ENCODE data around the gene PF4V1.

Gene PF4V1

GRCh38 chr4:73850261-73850970 is 2.7 kb upstream of the PF4V1 start:
- Histone ChIP-seq H3K36me3 (replicated peaks; ENCODE audit: low read depth, low read length) (no peaks in the 10 kb centered on the region), H3K4me1 (ENCODE audit: low read length) (no peaks in the 10 kb centered on the region), H4K20me1 (ENCODE audit: insufficient read depth, low read length) (no peaks in the 10 kb centered on the region), H3K9ac (ENCODE audit: low read length) (no peak overlapping the region), H3K27me3 (ENCODE audit: low read depth, low read length) (no peaks in the 10 kb centered on the region), H3K27ac (ENCODE audit: low read length) (no peak overlapping the region), H3K9me3 (ENCODE audit: insufficient read depth, low read length) (no peaks in the 10 kb centered on the region), H3K79me2 (ENCODE audit: low read length) (no peaks in the 10 kb centered on the region), H3K4me2 (ENCODE audit: low read length) (no peak overlapping the region), H2AFZ (ENCODE audit: low read depth, low read length) (no peak overlapping the region), H3K4me3 (ENCODE audit: low read length) (no peak overlapping the region)
- TF ChIP-seq EZH2phosphoT487 (IDR thresholded peaks at IDR 0.05; ENCODE audit: low read depth): no peak
- TF ChIP-seq, protein P1, sequence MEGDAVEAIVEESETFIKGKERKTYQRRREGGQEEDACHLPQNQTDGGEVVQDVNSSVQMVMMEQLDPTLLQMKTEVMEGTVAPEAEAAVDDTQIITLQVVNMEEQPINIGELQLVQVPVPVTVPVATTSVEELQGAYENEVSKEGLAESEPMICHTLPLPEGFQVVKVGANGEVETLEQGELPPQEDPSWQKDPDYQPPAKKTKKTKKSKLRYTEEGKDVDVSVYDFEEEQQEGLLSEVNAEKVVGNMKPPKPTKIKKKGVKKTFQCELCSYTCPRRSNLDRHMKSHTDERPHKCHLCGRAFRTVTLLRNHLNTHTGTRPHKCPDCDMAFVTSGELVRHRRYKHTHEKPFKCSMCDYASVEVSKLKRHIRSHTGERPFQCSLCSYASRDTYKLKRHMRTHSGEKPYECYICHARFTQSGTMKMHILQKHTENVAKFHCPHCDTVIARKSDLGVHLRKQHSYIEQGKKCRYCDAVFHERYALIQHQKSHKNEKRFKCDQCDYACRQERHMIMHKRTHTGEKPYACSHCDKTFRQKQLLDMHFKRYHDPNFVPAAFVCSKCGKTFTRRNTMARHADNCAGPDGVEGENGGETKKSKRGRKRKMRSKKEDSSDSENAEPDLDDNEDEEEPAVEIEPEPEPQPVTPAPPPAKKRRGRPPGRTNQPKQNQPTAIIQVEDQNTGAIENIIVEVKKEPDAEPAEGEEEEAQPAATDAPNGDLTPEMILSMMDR (IDR thresholded peaks at IDR 0.05; ENCODE audit: low read depth, low read length): no peak

DNA sequence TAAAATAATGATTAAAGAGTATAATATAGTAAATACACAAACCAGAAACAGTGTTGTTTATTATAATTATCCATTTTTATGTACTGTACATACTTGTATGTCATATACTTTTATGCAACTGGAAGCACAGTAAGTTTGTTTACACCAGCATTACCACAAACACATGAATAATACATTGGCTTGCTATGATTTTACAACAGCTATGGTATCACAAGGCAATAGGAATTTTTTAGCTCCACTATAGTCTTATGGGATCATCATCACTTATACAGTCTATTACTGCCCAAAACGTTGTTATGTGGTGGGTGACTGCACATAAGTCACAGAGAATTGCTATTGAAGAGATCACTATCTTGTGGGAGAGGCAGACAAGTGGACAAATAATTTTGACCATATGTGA is 1.8 kb upstream of the PF4V1 start:
- no peaks in the 10 kb centered on the region for H3K4me1 ChIP-seq (ENCODE audit: low read length)
- no peak overlapping the region for H2AFZ ChIP-seq (ENCODE audit: low read depth, low read length)
- H4K20me1 ChIP-seq (ENCODE audit: insufficient read depth, low read length): no peaks in the 10 kb centered on the region
- no peaks in the 10 kb centered on the region for H3K36me3 ChIP-seq (replicated peaks; ENCODE audit: low read depth, low read length)
- no peak overlapping the region for H3K4me2 ChIP-seq (ENCODE audit: low read length)
- no peak overlapping the region for H3K27ac ChIP-seq (ENCODE audit: low read length)
- no peaks in the 10 kb centered on the region for H3K9me3 ChIP-seq (ENCODE audit: insufficient read depth, low read length)
- no peak for TF ChIP-seq EZH2phosphoT487 (IDR thresholded peaks at IDR 0.05; ENCODE audit: low read depth)
- TF ChIP-seq, protein P1 (IDR thresholded peaks at IDR 0.05; ENCODE audit: low read depth, low read length): no peak
- H3K79me2 ChIP-seq (ENCODE audit: low read length): no peaks in the 10 kb centered on the region
- H3K4me3 ChIP-seq (ENCODE audit: low read length): no peak overlapping the region
- no peak overlapping the region for H3K9ac ChIP-seq (ENCODE audit: low read length)
- H3K27me3 ChIP-seq (ENCODE audit: low read depth, low read length): no peaks in the 10 kb centered on the region

GRCh38 chr4:73852771-73853170 is 325 bp upstream of the PF4V1 start:
- no peaks in the 10 kb centered on the region for H3K79me2 ChIP-seq (ENCODE audit: low read length)
- H3K9me3 ChIP-seq (ENCODE audit: insufficient read depth, low read length): no peaks in the 10 kb centered on the region
- no peaks in the 10 kb centered on the region for H3K27me3 ChIP-seq (ENCODE audit: low read depth, low read length)
- no peak overlapping the region for H3K4me2 ChIP-seq (ENCODE audit: low read length)
- H3K4me1 ChIP-seq (ENCODE audit: low read length): no peaks in the 10 kb centered on the region
- H3K4me3 ChIP-seq (ENCODE audit: low read length): no peak overlapping the region
- H2AFZ ChIP-seq (ENCODE audit: low read depth, low read length): no peak overlapping the region
- no peak overlapping the region for H3K27ac ChIP-seq (ENCODE audit: low read length)
- H3K36me3 ChIP-seq (replicated peaks; ENCODE audit: low read depth, low read length): no peaks in the 10 kb centered on the region
- TF ChIP-seq, protein P1 (IDR thresholded peaks at IDR 0.05; ENCODE audit: low read depth, low read length): no peak
- TF ChIP-seq EZH2phosphoT487 (IDR thresholded peaks at IDR 0.05; ENCODE audit: low read depth): no peak
- no peaks in the 10 kb centered on the region for H4K20me1 ChIP-seq (ENCODE audit: insufficient read depth, low read length)
- H3K9ac ChIP-seq (ENCODE audit: low read length): no peak overlapping the region

GRCh38 chr4:73853718-73854473 is 800 bp downstream of the PF4V1 start:
- H3K27ac ChIP-seq (ENCODE audit: low read length): no peak overlapping the region

More at GRCh38 chr4:73853718-73854473, 800 bp downstream of the PF4V1 start:
- Histone ChIP-seq H4K20me1 (ENCODE audit: insufficient read depth, low read length) (no peaks in the 10 kb centered on the region), H3K9ac (ENCODE audit: low read length) (no peak overlapping the region), H3K4me1 (ENCODE audit: low read length) (no peaks in the 10 kb centered on the region), H3K9me3 (ENCODE audit: insufficient read depth, low read length) (no peaks in the 10 kb centered on the region), H3K79me2 (ENCODE audit: low read length) (no peaks in the 10 kb centered on the region), H3K36me3 (replicated peaks; ENCODE audit: low read depth, low read length) (no peaks in the 10 kb centered on the region), H3K4me3 (ENCODE audit: low read length) (no peak overlapping the region), H3K4me2 (ENCODE audit: low read length) (no peak overlapping the region), H2AFZ (ENCODE audit: low read depth, low read length) (no peak overlapping the region), H3K27me3 (ENCODE audit: low read depth, low read length) (no peaks in the 10 kb centered on the region)
- TF ChIP-seq, protein P1 (IDR thresholded peaks at IDR 0.05; ENCODE audit: low read depth, low read length): no peak
- TF ChIP-seq EZH2phosphoT487 (IDR thresholded peaks at IDR 0.05; ENCODE audit: low read depth): no peak
